OCI-LY1 (cell line): Measurements from ENCODE around the gene FGR.
"Not testable (repeated sequence)": the region's sequence is repeated elsewhere in the genome, so short reads cannot be mapped to it uniquely, and the experiment has no call there.

Experiments
- H2AFZ ChIP-seq: fragments of 200-600 bp; sonication (generic), shearing (Covaris generic); 2 replicates; pipeline ENCODE4 v1.6.0; 2014; ENCODE audit warnings: antibody characterized with exemption, mild to moderate bottlenecking, low read length
- H3F3A ChIP-seq: fragments of 200-600 bp; sonication (generic), shearing (Covaris generic); 2 replicates; pipeline ENCODE4 v1.6.0; 2014; ENCODE audit warnings: mild to moderate bottlenecking, antibody characterized with exemption, low read length, moderate library complexity; ENCODE audit not compliant: insufficient read depth
- H3K27ac ChIP-seq: fragments of 200-600 bp; sonication (generic); 2 replicates; pipeline ENCODE4 v1.5.1; 2014; ENCODE audit warnings: low read length, mixed run types, mild to moderate bottlenecking, low read depth; ENCODE audit not compliant: poor library complexity, severe bottlenecking
- H3K27me3 ChIP-seq: fragments of 200-600 bp; sonication (generic); 2 replicates; pipeline ENCODE4 v1.6.0; 2014; ENCODE audit warnings: antibody characterized with exemption, mild to moderate bottlenecking, low read length, moderate library complexity; ENCODE audit not compliant: insufficient read depth
- H3K36me3 ChIP-seq: fragments of 200-600 bp; sonication (generic); 2 replicates; pipeline ENCODE4 v1.6.1; 2014; ENCODE audit warnings: mild to moderate bottlenecking, antibody characterized with exemption, low read length, moderate library complexity, mixed read lengths; ENCODE audit not compliant: insufficient read depth
- H3K4me1 ChIP-seq: fragments of 200-600 bp; sonication (generic); 2 replicates; pipeline ENCODE4 v1.5.1; 2014; ENCODE audit warnings: mild to moderate bottlenecking, low read length, moderate library complexity; ENCODE audit not compliant: insufficient read depth, severe bottlenecking
- H3K4me2 ChIP-seq: fragments of 200-600 bp; sonication (generic), shearing (Covaris generic); 2 replicates; pipeline ENCODE4 v1.6.1; 2014; ENCODE audit warnings: low read length
- H3K4me3 ChIP-seq: fragments of 200-600 bp; sonication (generic); 2 replicates; pipeline ENCODE4 v1.5.1; 2014; ENCODE audit warnings: low read length, low read depth, mild to moderate bottlenecking, mixed read lengths; ENCODE audit not compliant: poor library complexity, severe bottlenecking
- H3K79me2 ChIP-seq: fragments of 200-600 bp; shearing (Covaris generic); 2 replicates; pipeline ENCODE4 v1.6.1; 2016; ENCODE audit warnings: mixed run types, low read length, mixed read lengths; ENCODE audit not compliant: insufficient read depth
- H3K9ac ChIP-seq: fragments of 200-600 bp; sonication (generic), shearing (Covaris generic); 2 replicates; pipeline ENCODE4 v1.6.1; 2014; ENCODE audit warnings: mild to moderate bottlenecking, low read length, mixed read lengths
- H3K9me2 ChIP-seq: fragments of 200-600 bp; sonication (generic), shearing (Covaris generic); 2 replicates; pipeline ENCODE4 v1.6.1; 2014; ENCODE audit warnings: low read depth, mild to moderate bottlenecking, low read length, mixed read lengths
- H3K9me3 ChIP-seq: fragments of 200-600 bp; shearing (Covaris generic); 2 replicates; pipeline ENCODE4 v1.6.1; 2014; ENCODE audit warnings: low read length, mixed read lengths
- H4K20me1 ChIP-seq: fragments of 200-600 bp; sonication (generic), shearing (Covaris generic); 2 replicates; pipeline ENCODE4 v1.6.0; 2016; ENCODE audit warnings: mild to moderate bottlenecking, low read length; ENCODE audit not compliant: insufficient read depth
- EZH2 ChIP-seq: fragments of 200-600 bp; sonication (generic), shearing (Covaris generic); IDR thresholded peaks from 2 replicates; pipeline ENCODE4 v1.8.0; 2017; ENCODE audit warnings: borderline replicate concordance, mixed run types, mild to moderate bottlenecking, antibody characterized with exemption, low read length, moderate library complexity, mixed read lengths
- TF ChIP-seq, protein P1 (sequence below): fragments of 200-600 bp; sonication (generic), shearing (Covaris generic); IDR thresholded peaks from 2 replicates; pipeline ENCODE4 v1.5.1; 2017; ENCODE audit warnings: mild to moderate bottlenecking, antibody characterized with exemption, low read length, moderate library complexity, mixed read lengths

The FGR gene

DNA sequence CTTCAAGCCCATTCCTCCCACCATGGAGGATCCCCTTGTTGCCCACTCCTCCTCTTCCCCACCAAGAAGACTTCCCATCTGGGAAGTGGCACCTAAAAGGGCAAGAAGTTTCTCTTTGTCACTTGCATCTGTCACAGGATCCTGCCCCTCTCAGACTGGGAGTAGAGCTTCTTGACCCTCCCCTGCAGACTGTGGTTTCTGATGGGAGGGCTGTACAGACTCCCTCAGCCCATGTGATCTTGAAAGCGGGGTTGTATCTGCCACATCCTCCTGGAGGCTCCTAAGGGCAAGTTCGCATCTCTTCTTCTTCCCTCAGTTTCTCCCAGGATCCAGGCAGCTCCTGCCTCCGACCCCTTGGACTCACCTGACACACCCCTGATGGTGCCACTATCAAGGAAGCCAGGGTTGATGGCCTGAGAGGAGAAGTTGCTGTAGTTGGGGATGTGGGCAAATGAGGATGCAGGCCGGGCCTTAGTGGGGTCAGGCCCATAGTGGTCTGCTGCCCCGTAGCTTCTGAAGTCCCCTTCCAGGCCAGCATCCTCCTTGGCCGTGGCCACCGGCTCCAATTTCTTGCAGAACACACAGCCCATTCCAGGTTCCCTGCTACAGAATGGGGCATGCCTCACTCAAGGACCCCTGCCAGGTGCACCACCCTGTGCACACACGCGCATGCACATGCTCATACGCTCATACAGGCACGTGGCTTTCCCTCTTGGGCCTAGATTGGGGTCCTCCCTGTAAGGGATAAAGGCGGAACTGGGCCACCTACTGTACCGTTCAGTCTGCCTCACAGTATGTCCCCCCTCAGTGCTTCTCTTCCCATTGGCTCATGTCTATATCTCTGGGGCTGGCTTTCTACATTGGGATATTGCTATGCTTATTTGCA, 11.4 kb downstream of the FGR start:
- Histone ChIP-seq H3K4me3 (no peak overlapping the region), H3K27ac (no peak overlapping the region), H3K36me3 (no peaks in the 10 kb centered on the region), H2AFZ (no peak overlapping the region), H3K9ac (no peak overlapping the region), H3F3A (no peaks in the 10 kb centered on the region), H3K79me2 (no peaks in the 10 kb centered on the region), H3K9me2 (no peaks in the 10 kb centered on the region), H3K4me2 (no peak overlapping the region), H3K4me1 (peaks cover 42% of the 10 kb centered on the region), H3K9me3 (no peaks in the 10 kb centered on the region), H4K20me1 (no peaks in the 10 kb centered on the region), H3K27me3 (no peaks in the 10 kb centered on the region)
- no peak for TF ChIP-seq EZH2
- TF ChIP-seq, protein P1, sequence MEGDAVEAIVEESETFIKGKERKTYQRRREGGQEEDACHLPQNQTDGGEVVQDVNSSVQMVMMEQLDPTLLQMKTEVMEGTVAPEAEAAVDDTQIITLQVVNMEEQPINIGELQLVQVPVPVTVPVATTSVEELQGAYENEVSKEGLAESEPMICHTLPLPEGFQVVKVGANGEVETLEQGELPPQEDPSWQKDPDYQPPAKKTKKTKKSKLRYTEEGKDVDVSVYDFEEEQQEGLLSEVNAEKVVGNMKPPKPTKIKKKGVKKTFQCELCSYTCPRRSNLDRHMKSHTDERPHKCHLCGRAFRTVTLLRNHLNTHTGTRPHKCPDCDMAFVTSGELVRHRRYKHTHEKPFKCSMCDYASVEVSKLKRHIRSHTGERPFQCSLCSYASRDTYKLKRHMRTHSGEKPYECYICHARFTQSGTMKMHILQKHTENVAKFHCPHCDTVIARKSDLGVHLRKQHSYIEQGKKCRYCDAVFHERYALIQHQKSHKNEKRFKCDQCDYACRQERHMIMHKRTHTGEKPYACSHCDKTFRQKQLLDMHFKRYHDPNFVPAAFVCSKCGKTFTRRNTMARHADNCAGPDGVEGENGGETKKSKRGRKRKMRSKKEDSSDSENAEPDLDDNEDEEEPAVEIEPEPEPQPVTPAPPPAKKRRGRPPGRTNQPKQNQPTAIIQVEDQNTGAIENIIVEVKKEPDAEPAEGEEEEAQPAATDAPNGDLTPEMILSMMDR = no peak

GRCh38 chr1:27622828-27623227, 12.2 kb downstream of the FGR start:
- no peak overlapping the region for H3K9ac ChIP-seq
- no peaks in the 10 kb centered on the region for H3K27me3 ChIP-seq
- H3K9me2 ChIP-seq = no peaks in the 10 kb centered on the region
- H4K20me1 ChIP-seq = no peaks in the 10 kb centered on the region
- H3K4me1 ChIP-seq = peaks cover 45% of the 10 kb centered on the region
- no peak for TF ChIP-seq EZH2
- TF ChIP-seq, protein P1 = no peak
- H3K4me2 ChIP-seq = no peak overlapping the region
- H3K9me3 ChIP-seq = no peaks in the 10 kb centered on the region
- H2AFZ ChIP-seq = no peak overlapping the region
- no peaks in the 10 kb centered on the region for H3K79me2 ChIP-seq
- no peaks in the 10 kb centered on the region for H3F3A ChIP-seq
- no peak overlapping the region for H3K27ac ChIP-seq
- H3K4me3 ChIP-seq = no peak overlapping the region
- no peaks in the 10 kb centered on the region for H3K36me3 ChIP-seq

DNA sequence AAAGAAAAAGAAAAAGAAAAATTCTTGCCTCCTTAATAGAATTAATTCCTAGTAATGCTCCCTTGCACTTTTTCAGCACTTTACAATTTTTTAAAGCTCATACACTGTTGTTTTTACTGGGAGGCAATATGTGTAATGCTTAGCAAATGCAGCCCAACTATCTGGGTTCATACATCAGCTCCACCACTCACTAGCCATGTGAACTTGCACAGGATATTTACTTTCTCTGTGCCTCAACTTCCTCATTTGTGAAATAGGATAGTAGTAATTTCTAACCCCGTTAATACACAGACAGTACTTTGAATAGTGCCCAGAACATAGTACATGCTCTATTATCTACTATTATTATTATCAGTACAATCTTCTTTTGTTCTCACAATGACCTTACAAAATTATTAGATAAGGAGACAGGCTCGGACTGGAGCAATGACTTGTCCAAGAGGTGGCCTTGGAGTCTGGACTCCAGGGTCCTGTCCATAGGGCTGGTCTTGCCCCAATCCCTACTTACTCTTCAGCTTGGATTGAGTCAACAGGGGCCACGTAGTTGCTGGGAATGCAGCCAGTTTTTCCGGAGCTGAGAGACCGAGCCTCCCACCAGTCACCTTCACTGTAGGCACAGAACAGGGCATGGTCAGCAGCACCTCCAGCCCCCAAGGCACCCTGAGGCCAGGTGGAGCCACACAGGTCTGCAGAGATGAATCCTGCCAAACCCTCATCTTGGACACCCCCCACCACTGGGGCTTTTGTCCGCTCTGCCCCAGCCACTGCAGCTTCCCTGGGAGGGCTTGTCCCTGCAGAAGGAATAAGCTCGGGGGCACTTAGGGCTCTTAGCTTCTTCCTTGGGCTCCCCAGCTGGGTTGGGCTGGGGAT, 13.7 kb downstream of the FGR start:
- Histone ChIP-seq H2AFZ (no peak overlapping the region), H3K4me2 (no peak overlapping the region), H3K36me3 (no peaks in the 10 kb centered on the region), H3F3A (no peaks in the 10 kb centered on the region), H3K4me1 (peaks cover 39% of the 10 kb centered on the region), H3K9ac (no peak overlapping the region), H3K4me3 (no peak overlapping the region), H3K9me3 (no peaks in the 10 kb centered on the region), H3K27me3 (no peaks in the 10 kb centered on the region), H3K9me2 (no peaks in the 10 kb centered on the region), H4K20me1 (no peaks in the 10 kb centered on the region), H3K27ac (no peak overlapping the region), H3K79me2 (no peaks in the 10 kb centered on the region)
- TF ChIP-seq, protein P1 = no peak
- TF ChIP-seq EZH2 = no peak

- H3K4me2 ChIP-seq, H3K79me2 ChIP-seq, H3K27me3 ChIP-seq, H3K36me3 ChIP-seq, H3K27ac ChIP-seq, H3F3A ChIP-seq, H2AFZ ChIP-seq, H4K20me1 ChIP-seq, H3K9me3 ChIP-seq, H3K4me3 ChIP-seq, H3K9me2 ChIP-seq, H3K9ac ChIP-seq: not testable (repeated sequence)
- peaks cover 25% of the 10 kb centered on the region for H3K4me1 ChIP-seq
Measured at GRCh38 chr1:27619782-27620438, 15.1 kb downstream of the FGR start.
